Stimulated activated CD8-positive, alpha-beta memory T cell treated with anti-CD3 and anti-CD28 coated beads, Interleukin-7, amount 100 ng/mL, for 48 hours (primary cell): ENCODE measurements around the gene INKA1.
"Not testable (repeated sequence)": the region's sequence is repeated elsewhere in the genome, so short reads cannot be mapped to it uniquely, and the experiment has no call there.

Experiments
- DNase-seq, 2 donors: peaks; one replicate each; pipeline ENCODE4 v3.0.0-alpha.2; 2020; ENCODE audit warnings: low read depth in 1 of 2; ENCODE audit errors: extremely low read depth in 1 of 2

INKA1 gene

DNA sequence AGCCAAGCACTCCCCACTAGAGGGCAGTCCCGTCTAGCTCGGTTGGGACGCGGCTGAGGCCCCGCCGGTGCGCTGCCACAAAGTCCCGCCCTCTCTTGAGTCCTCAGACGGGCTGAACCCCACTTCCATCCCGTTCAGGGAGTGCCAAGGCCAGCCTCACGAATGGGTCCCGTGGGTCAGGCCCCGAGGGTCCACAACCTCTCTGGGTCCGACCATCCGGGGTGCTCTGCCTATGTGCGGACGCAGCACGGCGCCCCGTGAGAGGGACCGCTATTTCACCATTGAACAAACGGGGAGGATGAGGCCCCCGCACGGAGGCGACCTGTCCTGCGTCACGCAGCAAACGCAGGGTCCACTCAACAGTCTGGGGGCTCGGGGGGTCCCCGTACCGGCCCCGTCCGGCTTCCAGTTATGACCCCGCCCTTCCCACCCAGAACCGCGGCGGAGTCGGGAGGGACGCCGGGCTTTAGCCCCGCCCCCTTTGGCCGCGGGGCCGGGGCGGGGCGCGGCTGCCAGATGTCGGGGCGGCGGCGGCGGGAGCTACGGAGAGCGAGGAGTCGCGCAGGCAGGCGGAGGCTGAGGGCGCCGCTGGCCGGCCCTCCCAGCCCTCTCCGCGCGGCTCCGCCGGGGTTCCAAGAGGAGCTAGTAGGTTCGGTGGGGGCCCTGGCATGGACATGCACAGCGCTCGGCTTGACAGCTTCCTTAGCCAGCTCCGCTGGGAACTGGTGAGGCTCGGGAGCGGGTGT, at the start of gene INKA1:
Gene INKA1, plus strand, starts transcription at position 543 of the 746 bp plus-strand sequence. Its CDS starts 132 bp downstream, at position 675.
- DNase-seq = peak; percentile 64 to 84

DNA sequence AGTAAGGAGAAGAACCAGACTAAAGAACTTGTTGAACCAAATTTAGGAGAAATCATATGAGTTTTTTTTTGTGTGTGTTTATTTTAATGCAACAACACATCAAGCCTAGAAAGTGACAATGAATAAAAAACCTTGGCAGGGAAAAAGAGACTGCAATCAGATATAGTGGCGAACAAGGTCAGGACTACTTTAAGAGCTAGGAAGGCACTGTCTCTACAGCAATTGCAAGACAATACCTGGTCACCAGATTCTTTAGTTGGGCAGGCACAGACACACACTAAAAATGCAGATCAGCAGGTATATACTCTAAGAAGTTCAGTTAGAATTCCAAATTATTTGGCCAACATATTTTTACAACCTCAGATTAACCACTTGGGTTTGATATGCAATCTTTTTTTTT, 48.5 kb upstream of the INKA1 start:
- DNase-seq = no peak

DNA sequence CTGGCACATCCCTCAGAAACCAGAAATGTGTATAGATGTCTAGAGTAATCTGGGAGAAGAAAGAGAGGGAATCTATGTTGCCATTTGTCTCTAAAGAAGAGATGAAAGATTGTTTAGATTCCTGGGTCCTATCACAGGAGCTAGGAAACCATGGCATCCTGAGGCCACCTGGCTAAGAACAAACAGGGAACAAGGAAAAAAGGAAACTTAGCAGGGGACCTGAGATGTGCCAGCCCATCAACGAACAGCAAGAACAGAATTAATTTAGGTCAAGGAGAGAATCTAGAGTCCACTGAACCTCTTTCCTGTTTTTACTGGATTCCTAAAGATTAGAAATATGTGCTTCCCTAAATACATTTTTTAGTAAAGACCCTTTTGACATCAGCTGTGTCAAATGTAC, 47.0 kb upstream of the INKA1 start:
- no peak for DNase-seq

DNA sequence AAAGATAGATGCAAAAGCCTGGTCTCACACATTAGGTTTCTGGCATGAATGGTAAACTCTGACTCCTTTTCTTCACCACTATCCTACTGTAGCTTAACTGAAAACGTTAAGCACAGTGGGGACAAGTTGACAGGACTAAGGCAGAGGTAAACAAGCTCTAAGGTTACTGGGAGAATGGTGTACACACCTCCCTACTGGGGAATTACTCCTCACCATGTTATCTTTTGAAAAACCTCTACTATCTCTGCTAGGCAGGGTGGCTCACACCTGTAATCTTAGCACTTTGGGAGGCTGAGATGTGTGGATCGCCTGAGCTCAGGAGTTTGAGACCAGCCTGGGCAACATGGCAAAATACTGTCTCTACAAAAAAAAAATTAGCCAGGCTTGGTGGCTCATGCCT, 45.9 kb upstream of the INKA1 start:
- DNase-seq = no peak

DNA sequence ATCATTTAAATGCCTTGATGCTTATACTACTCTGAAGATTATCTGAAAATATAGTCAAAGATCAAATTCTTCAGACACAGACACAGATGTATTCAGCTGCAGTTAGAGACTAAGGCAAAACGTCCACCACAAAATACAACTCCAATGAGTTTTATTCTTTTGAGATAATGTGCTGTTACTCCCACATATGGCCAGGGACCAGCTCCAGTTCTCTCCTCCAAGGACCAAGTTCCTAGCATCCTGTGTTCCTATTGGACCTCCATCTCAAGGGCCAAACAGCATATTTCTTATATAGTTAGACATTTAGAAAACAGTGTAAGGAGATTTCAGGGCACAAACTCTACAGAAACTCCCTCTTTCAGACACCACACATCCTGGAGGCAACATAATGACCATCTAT, 43.8 kb upstream of the INKA1 start:
- no peak for DNase-seq

DNA sequence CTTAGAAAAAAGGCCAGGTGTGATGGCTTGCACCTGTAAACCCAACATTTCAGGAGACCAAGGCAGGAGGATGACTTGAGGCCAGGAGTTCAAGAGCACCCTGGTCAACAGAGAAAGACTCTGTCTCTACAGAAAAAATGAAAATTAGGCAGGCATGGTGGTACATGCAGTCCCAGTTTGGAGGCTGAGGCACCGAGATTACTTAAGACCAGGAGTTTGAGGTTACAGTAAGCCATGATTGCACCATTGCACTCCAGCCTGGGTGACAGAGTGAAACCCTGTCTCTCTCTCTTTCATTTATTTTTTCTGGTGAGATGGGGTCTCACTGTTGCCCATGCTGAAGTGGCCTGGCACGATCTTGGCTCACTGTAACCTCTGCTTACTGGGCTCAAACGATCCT, 41.4 kb upstream of the INKA1 start:
- DNase-seq = no peak

DNA sequence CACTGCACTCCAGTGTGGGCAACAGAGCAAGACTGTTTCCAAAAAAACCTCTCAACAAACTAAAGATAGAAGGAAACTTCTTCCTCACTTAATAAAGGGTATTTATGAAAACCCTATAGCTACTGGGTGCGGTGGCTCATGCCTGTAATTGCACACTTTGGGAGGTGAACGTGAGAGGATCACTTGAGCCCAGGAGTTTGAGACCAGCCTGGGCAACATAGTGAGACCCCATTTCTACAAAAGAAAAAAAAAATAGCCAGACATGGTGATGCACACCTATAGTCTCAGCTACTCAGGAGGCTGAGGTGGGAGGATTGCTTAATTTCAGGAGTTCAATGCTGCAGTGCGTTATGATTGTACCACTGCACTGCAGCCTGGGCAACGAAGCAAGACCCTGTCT, 39.1 kb upstream of the INKA1 start:
- DNase-seq = no peak

DNA sequence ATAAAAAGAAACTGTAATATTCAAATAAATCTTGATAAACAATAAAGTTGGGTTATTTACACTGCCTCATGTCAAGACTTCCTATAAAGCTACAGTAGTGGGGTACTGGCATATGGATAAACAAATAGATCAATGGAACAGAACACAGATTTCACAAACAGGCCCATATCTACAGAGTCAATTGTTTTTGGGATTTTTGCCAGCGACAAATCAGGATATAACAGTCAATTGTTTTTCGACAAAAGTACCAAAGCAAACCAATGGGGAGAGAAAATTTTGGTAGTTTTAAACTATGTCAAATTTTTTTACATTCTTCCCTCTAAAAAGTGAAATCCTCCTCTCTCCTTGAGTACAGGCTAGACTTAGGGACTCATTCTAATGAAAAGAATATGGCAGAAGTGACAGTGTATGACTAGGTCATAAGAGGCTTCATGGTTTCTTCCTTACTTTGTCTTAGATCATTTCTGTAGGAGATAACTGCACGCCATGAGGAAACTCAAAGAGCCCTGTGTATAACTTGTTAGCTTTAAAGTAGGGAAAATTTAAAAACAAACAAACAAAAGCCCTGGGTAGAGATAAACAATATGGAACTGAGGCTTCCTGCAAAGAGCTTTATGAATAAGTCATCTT, 33.7 kb upstream of the INKA1 start:
- DNase-seq = no peak

DNA sequence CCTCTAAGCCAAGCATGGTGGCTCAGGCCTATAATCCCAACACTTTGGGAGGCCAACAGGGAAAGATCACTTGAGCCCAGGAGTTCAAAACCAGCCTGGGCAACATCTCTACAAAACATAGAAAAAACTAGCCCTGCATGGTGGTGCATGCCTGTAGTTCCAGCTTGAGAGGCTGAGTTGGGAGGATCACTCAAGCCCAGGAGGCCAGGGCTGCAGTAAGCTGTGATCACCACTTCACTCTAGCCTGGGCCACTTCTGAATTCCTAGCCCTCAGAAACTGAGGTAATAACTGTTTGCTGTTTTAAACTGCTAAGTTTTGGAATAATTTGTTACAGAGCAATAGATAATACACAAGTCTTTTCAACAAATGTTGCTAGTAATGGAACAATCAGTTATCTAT, 33.1 kb upstream of the INKA1 start:
- DNase-seq = no peak

DNA sequence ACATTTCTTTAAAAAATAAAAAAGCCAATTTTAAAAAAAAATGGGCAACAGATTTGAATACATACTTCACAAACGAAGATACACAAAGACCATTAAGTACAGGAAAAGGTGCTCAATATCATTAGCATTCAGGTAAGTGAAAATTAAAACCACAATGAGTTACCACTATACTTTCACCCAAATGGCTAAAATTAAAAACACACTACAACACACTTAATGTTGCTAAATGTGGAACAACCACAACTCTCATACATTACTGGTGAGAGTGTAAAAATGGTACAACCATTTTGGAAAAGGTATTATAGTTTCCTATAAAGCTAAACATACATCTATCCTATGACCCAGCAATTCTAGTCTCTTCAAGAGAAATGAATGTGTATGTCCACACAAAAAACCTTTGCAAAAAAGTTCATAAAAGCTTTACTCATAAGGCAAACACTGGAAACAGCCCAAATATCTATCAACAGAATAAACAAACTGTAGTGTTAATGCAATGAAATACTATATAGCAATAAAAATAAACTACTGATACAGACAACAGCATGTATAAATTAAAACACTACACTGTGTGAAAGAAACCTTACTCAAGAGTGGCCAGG, 31.6 kb upstream of the INKA1 start:
- no peak for DNase-seq

DNA sequence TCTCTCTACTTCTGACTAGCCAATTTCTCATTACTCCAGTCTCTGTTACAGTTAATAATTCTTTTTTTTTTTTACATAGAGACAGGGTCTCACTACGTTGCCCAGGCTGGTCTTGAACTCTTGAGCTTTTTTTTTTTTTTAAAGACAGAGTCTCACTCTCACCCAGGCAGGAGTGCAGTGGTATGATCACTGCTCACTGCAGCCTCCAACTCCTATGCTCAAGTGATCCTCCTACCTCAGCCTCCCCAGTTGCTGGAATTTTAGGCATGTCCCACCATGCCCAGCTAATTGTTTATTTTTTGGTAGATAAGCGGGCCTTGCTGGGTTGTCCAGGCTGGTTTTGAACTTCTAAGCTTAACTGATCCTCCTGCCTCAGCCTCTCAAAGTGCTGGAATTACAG, 30.4 kb upstream of the INKA1 start:
- no peak for DNase-seq

DNA sequence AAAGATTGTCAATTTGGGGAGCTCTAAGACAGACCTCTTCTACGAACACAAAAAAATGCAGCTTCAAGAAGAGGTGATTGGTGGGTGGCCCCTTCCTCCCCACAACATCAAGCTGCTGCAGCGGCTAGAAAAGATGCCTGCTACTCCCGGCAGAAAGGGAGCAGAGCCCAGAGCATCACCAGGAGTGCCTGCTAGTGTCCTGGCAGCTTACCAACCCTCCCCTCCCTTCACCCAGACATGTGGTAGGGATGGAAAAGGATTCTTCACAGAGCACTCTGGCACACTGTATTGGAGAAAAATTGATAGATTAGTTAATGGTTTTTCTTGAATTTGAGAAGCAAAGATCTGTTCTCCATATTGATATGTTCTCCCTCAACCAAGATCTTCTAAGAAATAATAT, 27.5 kb upstream of the INKA1 start:
- DNase-seq = no peak

DNA sequence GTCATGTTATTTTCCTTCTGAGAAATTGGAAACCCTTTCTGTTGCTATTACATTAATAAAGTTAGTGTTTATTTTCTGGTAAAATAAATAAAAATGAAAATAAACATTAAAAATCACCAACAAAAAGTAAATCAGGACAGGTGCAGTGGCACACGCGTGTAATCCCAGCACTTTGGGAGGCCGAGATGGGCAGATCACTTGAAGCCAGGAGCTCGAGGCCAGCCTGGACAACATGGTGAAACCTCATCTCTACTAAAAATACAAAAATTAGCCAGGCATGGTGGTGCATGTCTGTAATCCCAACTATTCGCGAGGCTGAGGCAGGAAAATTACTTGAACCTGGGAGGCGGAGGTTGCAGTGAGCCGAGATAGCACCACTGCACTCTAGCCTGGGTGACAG, 27.0 kb upstream of the INKA1 start:
- not testable (repeated sequence) for DNase-seq

DNA sequence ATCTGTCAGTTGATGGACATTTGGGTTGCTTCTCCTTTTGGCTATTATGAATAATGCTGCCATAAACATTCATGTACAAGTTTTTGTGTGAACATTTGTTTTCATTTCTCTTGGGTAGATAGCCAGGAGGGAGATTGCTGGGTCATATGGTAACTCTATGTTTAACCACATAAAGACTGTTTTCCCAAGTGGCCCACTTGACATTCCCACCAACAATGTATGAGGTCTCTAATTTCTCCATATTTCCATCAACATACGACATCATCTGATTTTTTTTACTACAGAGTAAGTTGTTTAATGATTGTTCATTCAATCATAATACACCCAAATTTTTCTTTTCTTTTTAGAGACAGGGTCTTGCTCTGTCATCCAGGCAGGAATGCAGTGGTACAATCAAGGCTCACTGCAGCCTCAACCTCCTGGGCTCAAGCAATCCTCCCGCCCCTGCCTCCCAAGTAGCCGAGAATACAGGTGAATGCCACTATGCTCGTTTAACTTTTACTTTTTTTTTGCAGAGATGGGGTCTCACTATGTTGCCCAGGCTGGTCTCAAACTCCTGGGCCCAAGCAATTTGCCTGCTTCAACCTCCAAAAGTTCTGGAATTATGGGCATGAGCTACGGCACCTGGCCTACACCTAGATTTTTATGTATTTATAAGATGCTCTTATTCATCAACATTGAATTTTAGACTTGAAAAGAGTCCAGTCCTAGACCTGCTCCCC, 23.5 kb upstream of the INKA1 start:
- no peak for DNase-seq

DNA sequence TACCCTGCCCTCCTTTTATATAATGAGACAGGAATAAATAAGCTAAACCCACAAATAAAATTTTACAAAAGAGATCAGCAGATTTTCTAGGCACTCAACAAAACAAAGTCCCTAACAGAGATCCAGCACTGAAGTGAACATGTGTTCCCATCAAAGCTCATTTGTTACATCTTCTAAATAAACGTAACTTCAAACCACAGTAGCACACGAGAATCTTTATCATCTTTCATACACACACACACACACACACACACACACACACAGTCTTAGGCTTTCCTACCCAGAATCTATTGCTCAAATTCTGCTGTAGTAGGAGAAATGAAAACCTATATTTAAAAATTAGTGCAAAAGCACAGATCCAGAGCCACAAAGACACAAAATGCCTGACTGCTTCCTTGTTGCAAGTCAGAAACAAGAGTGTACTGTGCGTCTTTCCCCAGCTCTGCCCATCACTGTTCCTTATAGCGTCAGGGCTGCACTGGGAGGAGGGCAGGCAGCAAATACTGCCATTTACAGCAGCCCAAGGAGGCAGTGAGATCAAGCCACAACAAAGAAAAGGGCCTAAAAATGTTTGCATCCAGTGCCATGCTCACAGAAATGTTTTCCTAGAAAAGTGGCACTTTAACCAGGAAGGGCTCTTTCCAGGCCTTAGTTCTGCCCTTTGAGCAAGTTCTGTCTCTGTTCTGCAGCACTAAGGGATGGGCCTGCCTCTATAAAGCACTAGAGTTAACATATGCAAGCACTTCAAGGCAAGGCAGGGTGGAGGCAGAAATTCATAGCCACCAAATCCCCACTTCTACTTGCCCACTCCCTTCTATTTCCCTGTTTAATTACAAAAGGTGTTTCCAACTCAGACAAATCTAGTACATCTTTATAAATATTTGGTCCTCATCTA, 22.7 kb upstream of the INKA1 start:
- no peak for DNase-seq

DNA sequence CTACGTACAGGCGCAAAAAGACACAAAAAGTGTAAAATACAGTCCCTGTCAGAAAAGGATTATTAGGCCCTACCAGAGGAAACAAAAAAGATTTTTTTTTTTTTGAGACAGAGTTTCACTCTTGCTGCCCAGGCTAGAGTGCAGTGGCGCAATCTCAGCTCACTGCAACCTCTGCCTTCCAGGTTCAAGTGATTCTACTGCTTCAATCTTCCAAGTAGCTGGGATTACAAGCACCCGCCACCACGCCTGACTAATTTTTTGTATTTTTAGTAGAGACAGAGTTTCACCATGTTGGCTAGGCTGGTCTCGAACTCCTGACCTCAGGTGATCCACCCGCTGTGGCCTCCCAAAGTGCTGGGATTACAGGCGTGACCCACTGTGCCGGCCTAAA, 22.1 kb upstream of the INKA1 start:
- not testable (repeated sequence) for DNase-seq

DNA sequence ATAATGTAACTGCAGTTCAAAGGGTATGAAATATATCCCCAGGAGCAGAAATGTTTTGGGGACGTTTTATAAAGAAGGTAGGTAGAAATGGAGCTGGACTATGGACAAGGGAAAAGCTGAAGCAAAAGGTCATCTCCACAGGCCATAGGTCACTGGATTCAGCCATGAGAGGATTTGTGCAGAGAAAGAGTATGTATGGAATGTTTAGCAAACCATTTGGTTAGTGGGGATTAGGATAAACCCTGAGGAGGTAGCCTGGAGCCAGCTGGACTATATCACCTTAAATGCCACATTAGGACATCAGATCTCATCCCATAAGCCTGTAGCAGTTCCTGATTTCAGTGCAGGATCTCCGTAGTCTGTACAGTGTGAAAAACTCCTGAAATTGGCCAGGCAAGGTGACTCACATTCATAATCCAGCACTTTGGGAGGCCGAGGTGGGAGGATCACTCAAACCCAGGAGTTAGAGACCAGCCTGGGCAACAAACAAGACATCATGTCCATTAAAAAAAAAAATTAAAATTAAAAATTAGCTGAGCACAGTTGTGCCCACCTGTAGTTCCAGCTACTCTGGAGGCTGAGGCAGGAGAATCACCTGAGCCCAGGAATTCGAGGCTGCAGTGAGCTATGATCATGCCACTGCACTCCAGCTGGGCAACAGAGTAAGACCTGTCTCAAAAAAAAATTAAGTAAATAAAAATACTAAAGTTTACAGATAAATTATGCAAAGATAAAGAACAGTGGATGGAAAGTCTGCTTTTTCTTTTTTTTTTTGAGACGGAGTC, 21.5 kb upstream of the INKA1 start:
- DNase-seq = no peak

DNA sequence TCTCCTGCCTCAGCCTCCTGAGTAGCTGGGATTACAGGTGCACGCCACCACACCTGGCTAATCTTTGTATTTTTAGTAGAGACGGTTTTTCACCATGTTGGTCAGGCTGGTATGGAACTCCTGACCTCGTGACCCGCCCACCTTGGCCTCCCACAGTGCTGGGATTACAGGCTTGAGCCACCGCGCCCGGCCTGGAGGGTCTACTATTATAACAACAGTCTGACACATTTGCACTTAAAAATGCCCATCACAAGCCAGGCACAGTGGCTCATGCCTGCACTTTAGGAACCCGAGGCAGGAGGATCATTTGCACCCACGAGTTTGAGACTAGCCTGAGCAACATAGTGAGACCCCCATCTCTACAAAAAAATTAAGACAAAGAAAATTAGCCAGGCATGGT, 20.8 kb upstream of the INKA1 start:
- not testable (repeated sequence) for DNase-seq

DNA sequence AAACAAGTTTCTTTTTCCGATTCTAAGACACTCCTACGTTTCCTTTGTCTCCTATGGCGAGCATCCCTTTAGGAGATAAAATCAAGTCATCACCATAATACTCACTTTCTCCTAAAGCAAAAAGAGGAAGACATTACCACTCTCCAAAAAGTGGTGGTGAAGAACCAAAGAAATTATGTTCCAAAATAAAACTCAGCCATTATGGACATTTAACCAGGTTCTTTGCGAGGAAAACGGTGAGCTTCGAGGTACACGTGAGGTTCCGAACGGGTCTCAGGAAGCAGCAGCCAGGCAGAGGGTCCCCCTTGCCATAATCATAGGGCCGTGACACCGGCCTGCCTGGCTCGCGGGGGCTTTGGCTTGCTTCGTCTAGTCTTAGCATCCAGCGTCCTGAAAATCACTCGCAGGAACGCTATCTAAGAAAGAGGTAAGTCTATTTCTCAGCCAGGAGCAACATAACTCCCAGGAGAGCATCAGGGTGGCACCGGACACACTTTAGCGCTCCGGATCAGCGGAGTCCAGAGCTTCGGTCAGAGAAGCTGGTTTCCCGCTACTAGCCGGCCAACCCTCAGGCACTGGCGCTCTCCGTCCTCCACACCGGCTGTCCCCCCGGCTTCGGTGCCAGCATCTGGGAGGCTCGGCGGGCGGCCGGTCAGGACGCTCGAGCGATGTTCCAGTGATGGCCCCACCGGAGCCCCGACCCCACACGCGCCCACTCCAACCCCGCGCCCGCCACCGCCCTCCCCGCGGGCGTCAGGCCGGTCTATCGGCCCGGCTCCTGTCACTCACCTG, 17.3 kb upstream of the INKA1 start:
- no peak for DNase-seq
